Thymus (tissue), 11 donors: Measurements from ENCODE around the gene TXNRD2. TPM values are rescaled to one million over a fixed set of nuclear protein-coding genes. Genes with fewer than 3 reads are reported as not detected.

Experiments
- DNase-seq, 9 donors: peaks; one replicate each; pipeline ENCODE4 v3.0.0-alpha.2; 2013; ENCODE audit warnings: low spot score in 9 of 9, low read depth in 6 of 9, missing footprints in 1 of 9
- H3K27ac ChIP-seq, 2 donors: one replicate each; pipeline ENCODE4 v1.5.1; 2013; ENCODE audit warnings: control low read depth in 1 of 2, low read depth in 1 of 2, low read length in 1 of 2, mild to moderate bottlenecking in 1 of 2, moderate library complexity in 1 of 2
- H3K27me3 ChIP-seq, 2 donors: one replicate each; pipeline ENCODE4 v1.5.1; 2013; ENCODE audit warnings: low read length in 1 of 2; ENCODE audit not compliant: control insufficient read depth in 2 of 2, insufficient read depth in 1 of 2
- H3K36me3 ChIP-seq, 2 donors: one replicate each; pipeline ENCODE4 v1.5.1; 2013; ENCODE audit warnings: low read length in 1 of 2, mild to moderate bottlenecking in 1 of 2, moderate library complexity in 1 of 2; ENCODE audit not compliant: control insufficient read depth in 2 of 2, insufficient read depth in 2 of 2
- H3K4me1 ChIP-seq, 2 donors: one replicate each; pipeline ENCODE4 v1.5.1; 2013; ENCODE audit warnings: low read length in 2 of 2; ENCODE audit not compliant: control insufficient read depth in 2 of 2, insufficient read depth in 2 of 2
- H3K4me3 ChIP-seq, 2 donors: one replicate each; pipeline ENCODE4 v1.5.1; 2013; ENCODE audit warnings: low read length in 2 of 2, control low read depth in 1 of 2, mild to moderate bottlenecking in 1 of 2
- H3K9me3 ChIP-seq, 2 donors: one replicate each; pipeline ENCODE4 v1.5.1; 2013; ENCODE audit warnings: low read length in 1 of 2, mild to moderate bottlenecking in 1 of 2; ENCODE audit not compliant: control insufficient read depth in 2 of 2, insufficient read depth in 1 of 2
- WGBS: extraction: QIAGEN DNeasy Blood & Tissue Kit; methylation state at CpG from one replicate; pipeline ENCODE4 v1.1.7; 2013; 5-methylcytosine and 5-hydroxymethylcytosine counted together
- polyA plus RNA-seq: library from polyadenylated mRNA; stranded (reverse); fragments of 200-250 nt; gene quantifications from one replicate; pipeline ENCODE4 v1.2.3, GENCODE V29; 2013
- total RNA-seq: library from RNA; stranded (reverse); fragments of 120-200 nt; gene quantifications from one replicate; pipeline ENCODE4 v1.2.4, GENCODE V29; 2013
- donor health status: healthy.

TXNRD2 gene
- total and polyA plus RNA-seq, 2 donors, result 10.1 to 24.2 TPM

DNA sequence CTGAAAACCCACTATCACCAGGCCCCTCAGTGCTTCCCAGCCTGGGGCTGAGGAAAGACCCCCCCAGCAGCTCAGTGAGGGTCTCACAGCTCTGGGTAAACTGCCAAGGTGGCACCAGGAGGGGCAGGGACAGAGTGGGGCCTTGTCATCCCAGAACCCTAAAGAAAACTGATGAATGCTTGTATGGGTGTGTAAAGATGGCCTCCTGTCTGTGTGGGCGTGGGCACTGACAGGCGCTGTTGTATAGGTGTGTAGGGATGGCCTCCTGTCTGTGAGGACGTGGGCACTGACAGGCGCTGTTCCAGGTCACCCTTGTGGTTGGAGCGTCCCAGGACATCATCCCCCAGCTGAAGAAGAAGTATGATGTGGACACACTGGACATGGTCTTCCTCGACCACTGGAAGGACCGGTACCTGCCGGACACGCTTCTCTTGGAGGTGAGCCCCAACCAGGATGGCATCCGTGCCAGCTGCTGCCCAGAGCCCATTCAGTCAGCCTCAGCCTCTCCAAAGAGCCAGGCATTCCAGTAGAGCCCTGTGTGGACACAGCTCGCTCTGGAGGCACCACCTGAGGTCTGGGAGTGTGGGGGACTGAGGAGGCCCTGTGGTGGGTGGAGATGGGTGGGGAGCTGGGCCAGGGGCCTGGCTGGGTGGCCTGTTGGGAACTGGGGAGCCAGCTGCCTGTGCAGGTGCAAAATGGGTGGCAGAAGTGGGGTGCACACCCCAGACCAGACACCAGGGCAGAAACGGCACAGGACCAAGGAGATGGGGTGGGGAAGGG, 22.4 kb upstream of the TXNRD2 start:
- Histone ChIP-seq H3K27ac (no peak overlapping the region), H3K4me3 (no peak overlapping the region), H3K36me3 (peaks cover 47 to 59% of the 10 kb centered on the region in 2 donors), H3K4me1 (peaks cover 6 to 14% of the 10 kb centered on the region in 2 donors), H3K9me3 (peaks cover 0 to 1% of the 10 kb centered on the region in 2 donors), H3K27me3 (no peaks in the 10 kb centered on the region)
- WGBS, result 87% methylated on average over 12 of the region's 12 CpGs
- DNase-seq, result no peak

GRCh38 chr22:19962909-19963806, 21.5 kb upstream of the TXNRD2 start:
- Histone ChIP-seq H3K27me3 (no peaks in the 10 kb centered on the region), H3K9me3 (peaks cover 0 to 1% of the 10 kb centered on the region in 2 donors), H3K4me3 (no peak overlapping the region), H3K36me3 (peaks cover 38 to 50% of the 10 kb centered on the region in 2 donors), H3K4me1 (peaks cover 6 to 16% of the 10 kb centered on the region in 2 donors), H3K27ac (no peak overlapping the region)
- WGBS, result 94% methylated on average over 30 of the region's 30 CpGs
- DNase-seq, result no peak

GRCh38 chr22:19962246-19962908, 20.8 kb upstream of the TXNRD2 start:
- Histone ChIP-seq H3K9me3 (peaks cover 0 to 1% of the 10 kb centered on the region in 2 donors), H3K4me1 (peaks cover 6 to 16% of the 10 kb centered on the region in 2 donors), H3K36me3 (peaks cover 30 to 43% of the 10 kb centered on the region in 2 donors), H3K27me3 (no peaks in the 10 kb centered on the region), H3K27ac (no peak overlapping the region), H3K4me3 (no peak overlapping the region)
- peak in 8 of 9 donors; percentile 64 to 90 (median 70) for DNase-seq
- 74% methylated on average over 22 of the region's 22 CpGs for WGBS

DNA sequence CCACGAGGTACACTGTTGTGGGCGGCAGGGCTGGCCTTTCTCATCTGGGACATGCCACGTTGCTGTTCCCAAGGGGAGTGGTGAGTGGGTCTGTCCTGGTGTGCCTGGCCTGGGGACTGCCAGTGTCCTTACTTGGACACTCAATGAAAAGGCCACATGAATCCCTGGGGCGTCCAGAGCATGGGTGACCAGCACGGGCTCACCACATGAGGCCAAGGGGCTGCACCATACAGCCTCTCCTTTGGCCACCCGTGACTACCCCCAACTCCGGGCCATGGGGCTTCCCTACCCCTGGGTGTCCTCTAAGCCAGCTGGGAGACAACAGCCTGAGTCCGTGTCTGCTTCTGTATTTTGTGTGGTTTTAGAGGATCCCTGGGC, 20.2 kb upstream of the TXNRD2 start:
- Histone ChIP-seq H3K4me1 (peaks cover 6 to 16% of the 10 kb centered on the region in 2 donors), H3K27ac (no peak overlapping the region), H3K36me3 (peaks cover 25 to 38% of the 10 kb centered on the region in 2 donors), H3K9me3 (peaks cover 0 to 1% of the 10 kb centered on the region in 2 donors), H3K27me3 (no peaks in the 10 kb centered on the region), H3K4me3 (no peak overlapping the region)
- WGBS, result 95% methylated on average over 8 of the region's 8 CpGs
- no peak for DNase-seq

- peaks cover 24 to 37% of the 10 kb centered on the region in 2 donors for H3K36me3 ChIP-seq
- H3K27me3 ChIP-seq, result no peaks in the 10 kb centered on the region
- H3K27ac ChIP-seq, result no peak overlapping the region
- DNase-seq, result no peak
- H3K4me3 ChIP-seq, result no peak overlapping the region
- H3K9me3 ChIP-seq, result peaks cover 0 to 1% of the 10 kb centered on the region in 2 donors
- H3K4me1 ChIP-seq, result peaks cover 6 to 16% of the 10 kb centered on the region in 2 donors
- WGBS, result 93% methylated on average over 9 of the region's 9 CpGs
These were observed 19.6 kb upstream of the TXNRD2 start for GRCh38 chr22:19961201-19961580.

- no peak overlapping the region for H3K27ac ChIP-seq
- no peak for DNase-seq
- peaks cover 0 to 1% of the 10 kb centered on the region in 2 donors for H3K9me3 ChIP-seq
- H3K4me1 ChIP-seq, result peaks cover 6 to 17% of the 10 kb centered on the region in 2 donors
- no peak overlapping the region for H3K4me3 ChIP-seq
- H3K27me3 ChIP-seq, result no peaks in the 10 kb centered on the region
- 98% methylated on average over 12 of the region's 12 CpGs for WGBS
- H3K36me3 ChIP-seq, result peaks cover 24 to 34% of the 10 kb centered on the region in 2 donors
These were observed 19.0 kb upstream of the TXNRD2 start for GRCh38 chr22:19960491-19961200.

- no peak overlapping the region for H3K4me3 ChIP-seq
- 87% methylated on average over 13 of the region's 13 CpGs for WGBS
- H3K4me1 ChIP-seq, result peaks cover 6 to 23% of the 10 kb centered on the region in 2 donors
- DNase-seq, result no peak
- no peak overlapping the region for H3K27ac ChIP-seq
- H3K9me3 ChIP-seq, result peaks cover 0 to 1% of the 10 kb centered on the region in 2 donors
- H3K27me3 ChIP-seq, result no peaks in the 10 kb centered on the region
- H3K36me3 ChIP-seq, result peaks cover 18 to 33% of the 10 kb centered on the region in 2 donors
These were observed 18.2 kb upstream of the TXNRD2 start for GRCh38 chr22:19959587-19960490.
